ENCODE measurements around the gene ADGRE1.

DNA sequence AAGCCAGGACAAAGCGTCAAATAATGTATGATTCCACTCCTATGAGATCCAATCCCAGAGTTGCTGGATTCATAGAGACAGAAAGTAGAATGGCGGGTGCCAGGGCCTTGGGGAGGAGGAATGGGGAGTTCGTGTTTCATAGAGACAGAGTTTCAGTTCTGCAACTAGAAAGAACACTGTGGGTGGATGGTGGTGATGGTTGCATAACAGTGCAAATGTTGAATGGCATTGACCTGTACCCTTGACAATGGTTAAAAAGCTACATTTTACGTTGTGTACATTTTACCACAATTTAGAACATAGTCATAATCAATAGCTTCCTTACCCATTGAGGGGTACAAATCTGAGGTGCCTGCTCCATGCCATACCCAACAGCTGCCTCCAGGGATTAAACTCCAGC is 100.5 kb downstream of the ADGRE1 start:
- TF ChIP-seq CTBP1 (IDR thresholded peaks at IDR 0.05; ENCODE audit: borderline replicate concordance), result no peak
- TF ChIP-seq FOXK2 (IDR thresholded peaks at IDR 0.05), result no peak
- TF ChIP-seq, protein P1, sequence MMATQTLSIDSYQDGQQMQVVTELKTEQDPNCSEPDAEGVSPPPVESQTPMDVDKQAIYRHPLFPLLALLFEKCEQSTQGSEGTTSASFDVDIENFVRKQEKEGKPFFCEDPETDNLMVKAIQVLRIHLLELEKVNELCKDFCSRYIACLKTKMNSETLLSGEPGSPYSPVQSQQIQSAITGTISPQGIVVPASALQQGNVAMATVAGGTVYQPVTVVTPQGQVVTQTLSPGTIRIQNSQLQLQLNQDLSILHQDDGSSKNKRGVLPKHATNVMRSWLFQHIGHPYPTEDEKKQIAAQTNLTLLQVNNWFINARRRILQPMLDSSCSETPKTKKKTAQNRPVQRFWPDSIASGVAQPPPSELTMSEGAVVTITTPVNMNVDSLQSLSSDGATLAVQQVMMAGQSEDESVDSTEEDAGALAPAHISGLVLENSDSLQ (IDR thresholded peaks at IDR 0.05), result no peak
- TF ChIP-seq ARNT (IDR thresholded peaks at IDR 0.05), result no peak
- no peak for TF ChIP-seq ZNF384 (IDR thresholded peaks at IDR 0.05)
- TF ChIP-seq SP1 (IDR thresholded peaks at IDR 0.05), result no peak
- TF ChIP-seq FOXM1 (IDR thresholded peaks at IDR 0.05; ENCODE audit: borderline replicate concordance), result no peak
- TF ChIP-seq ELF4 (IDR thresholded peaks at IDR 0.05), result no peak
- no peak for TF ChIP-seq TARDBP (IDR thresholded peaks at IDR 0.05)
- no peak for TF ChIP-seq BHLHE40 (IDR thresholded peaks at IDR 0.05; ENCODE audit: borderline replicate concordance)
- no peak for TF ChIP-seq LEF1 (IDR thresholded peaks at IDR 0.05; ENCODE audit: borderline replicate concordance)
- no peak for TF ChIP-seq L3MBTL2 (conservative IDR thresholded peaks at IDR 0.05)
- TF ChIP-seq NFRKB (IDR thresholded peaks at IDR 0.05), result no peak
- TF ChIP-seq FOXA1 (IDR thresholded peaks at IDR 0.05), result no peak

Measured in HEK293T (cell line).